Kidney epithelial cell (primary cell): ENCODE results near the gene RSPRY1. TPM values are rescaled to one million over a fixed set of nuclear protein-coding genes. Genes with fewer than 3 reads are reported as not detected.

Source experiments
- DNase-seq: peaks from one replicate; pipeline ENCODE4 v3.0.0-alpha.2; 2010; ENCODE audit warnings: low read depth
- H3K27me3 ChIP-seq: 2 replicates; pipeline ENCODE4 v1.6.0; 2011; ENCODE audit warnings: low read length; ENCODE audit not compliant: control insufficient read depth, insufficient read depth
- H3K36me3 ChIP-seq: 2 replicates; pipeline ENCODE4 v1.5.1; 2011; ENCODE audit warnings: low read length; ENCODE audit not compliant: control insufficient read depth, insufficient read depth
- H3K4me3 ChIP-seq: 2 replicates; pipeline ENCODE4 v1.5.1; 2011; ENCODE audit warnings: low read depth, mild to moderate bottlenecking, control low read depth, low read length
- CTCF ChIP-seq: IDR thresholded peaks from 2 replicates; pipeline ENCODE4 v1.5.1; 2011; ENCODE audit warnings: mild to moderate bottlenecking, moderate library complexity, low read length, control low read depth, inconsistent platforms; ENCODE audit not compliant: insufficient read depth, poor library complexity, severe bottlenecking
- total RNA-seq: library from RNA; depleted of rRNA; stranded (reverse); fragments of >200 nt; gene quantifications from 2 replicates; pipeline ENCODE4 v1.2.3, GENCODE V29; 2015

RSPRY1 gene
- total RNA-seq, 1 donor from 2014 or later = 42.7 TPM

GRCh38 chr16:57261806-57262205 lies 75.7 kb downstream of the RSPRY1 start:
- H3K4me3 ChIP-seq = no peak overlapping the region
- H3K27me3 ChIP-seq = no peaks in the 10 kb centered on the region
- TF ChIP-seq CTCF = no peak
- no peaks in the 10 kb centered on the region for H3K36me3 ChIP-seq
- DNase-seq = no peak

GRCh38 chr16:57262841-57263540 lies 76.9 kb downstream of the RSPRY1 start:
- no peak for DNase-seq
- Histone ChIP-seq H3K4me3 (no peak overlapping the region), H3K36me3 (no peaks in the 10 kb centered on the region), H3K27me3 (no peaks in the 10 kb centered on the region)
- no peak for TF ChIP-seq CTCF

GRCh38 chr16:57263541-57264351 lies 77.6 kb downstream of the RSPRY1 start:
- TF ChIP-seq CTCF = no peak
- Histone ChIP-seq H3K4me3 (no peak overlapping the region), H3K36me3 (no peaks in the 10 kb centered on the region), H3K27me3 (no peaks in the 10 kb centered on the region)
- no peak for DNase-seq

- TF ChIP-seq CTCF = no peak
- no peaks in the 10 kb centered on the region for H3K36me3 ChIP-seq
- no peaks in the 10 kb centered on the region for H3K27me3 ChIP-seq
- H3K4me3 ChIP-seq = no peak overlapping the region
- DNase-seq = no peak
These were observed 78.3 kb downstream of the RSPRY1 start for GRCh38 chr16:57264381-57264780.

GRCh38 chr16:57264950-57265371 lies 78.8 kb downstream of the RSPRY1 start:
- no peaks in the 10 kb centered on the region for H3K36me3 ChIP-seq

More at GRCh38 chr16:57264950-57265371, 78.8 kb downstream of the RSPRY1 start:
- no peaks in the 10 kb centered on the region for H3K27me3 ChIP-seq
- no peak for DNase-seq
- TF ChIP-seq CTCF = no peak
- no peak overlapping the region for H3K4me3 ChIP-seq
